Thoracic aorta (tissue), 2 donors: ENCODE measurements around the gene PRKCZ. TPM values are rescaled to one million over a fixed set of nuclear protein-coding genes. Genes with fewer than 3 reads are reported as not detected.

Experiments used
- ATAC-seq: fragments of 150-250 bp; one replicate; pipeline ENCODE4 v1.8.0; 2017; ENCODE audit warnings: low read depth; ENCODE audit not compliant: insufficient number of reproducible peaks, low FRiP score
- DNase-seq: peaks from one replicate; pipeline ENCODE4 v3.0.0-alpha.2; 2020; ENCODE audit warnings: low spot score
- H3K27ac ChIP-seq, 2 donors: fragments of 200-600 bp; sonication (generic); 1 replicate in 1 of 2; 2 replicates in 1 of 2; pipeline ENCODE4 v1.5.1; 2016; ENCODE audit warnings: mild to moderate bottlenecking in 2 of 2, moderate library complexity in 2 of 2
- H3K27me3 ChIP-seq: fragments of 200-600 bp; sonication (generic); replicated peaks from 2 replicates; pipeline ENCODE4 v1.6.0; 2016; ENCODE audit warnings: mild to moderate bottlenecking; ENCODE audit not compliant: insufficient read depth
- H3K36me3 ChIP-seq: fragments of 200-600 bp; sonication (generic); one replicate; pipeline ENCODE4 v1.5.1; 2016
- H3K4me1 ChIP-seq, 2 donors: fragments of 200-600 bp; sonication (generic); 1 replicate in 1 of 2; 2 replicates in 1 of 2; pipeline versions ENCODE4 v1.5.1 to v1.6.0; 2016; ENCODE audit warnings: low read depth in 2 of 2, mild to moderate bottlenecking in 1 of 2; ENCODE audit not compliant: control insufficient read depth in 1 of 2
- H3K4me3 ChIP-seq: fragments of 200-600 bp; sonication (generic); 2 replicates; pipeline ENCODE4 v1.5.1; 2016; ENCODE audit warnings: mild to moderate bottlenecking
- H3K9me3 ChIP-seq: fragments of 200-600 bp; sonication (generic); 2 replicates; pipeline ENCODE4 v1.5.1; 2016
- CTCF ChIP-seq: fragments of 200-600 bp; sonication (generic); IDR thresholded peaks from one replicate; pipeline ENCODE4 v1.5.1; 2019; ENCODE audit warnings: antibody characterized with exemption
- total RNA-seq, 2 donors: library from RNA; depleted of rRNA; stranded (reverse); fragments of >200 nt; gene quantifications; one replicate each; pipeline versions ENCODE4 v1.1.0 to v1.2.3, GENCODE V29; 2016

The PRKCZ gene
- total RNA-seq, 2 donors from 2014 or later, result 0.68 TPM; not detected in 1

GRCh38 chr1:2024451-2024850, 25.8 kb upstream of the PRKCZ start:
- no peaks in the 10 kb centered on the region for H3K9me3 ChIP-seq
- no peaks in the 10 kb centered on the region for H3K4me1 ChIP-seq
- H3K27ac ChIP-seq, result no peak overlapping the region
- H3K4me3 ChIP-seq, result no peak overlapping the region
- no peak for TF ChIP-seq CTCF
- H3K36me3 ChIP-seq, result no peaks in the 10 kb centered on the region
- DNase-seq (no peak), ATAC-seq (no peak)
- H3K27me3 ChIP-seq, result peaks cover 11% of the 10 kb centered on the region

GRCh38 chr1:2024887-2025286, 25.3 kb upstream of the PRKCZ start:
- Histone ChIP-seq H3K27ac (no peak overlapping the region), H3K27me3 (peaks cover 7% of the 10 kb centered on the region), H3K4me3 (no peak overlapping the region), H3K9me3 (no peaks in the 10 kb centered on the region), H3K4me1 (no peaks in the 10 kb centered on the region), H3K36me3 (no peaks in the 10 kb centered on the region)
- TF ChIP-seq CTCF, result no peak
- ATAC-seq (no peak), DNase-seq (no peak)

GRCh38 chr1:2025491-2025981, 24.7 kb upstream of the PRKCZ start:
- H3K27me3 ChIP-seq, result peaks cover under 1% of the 10 kb centered on the region
- TF ChIP-seq CTCF, result no peak
- ATAC-seq, result no peak
- no peaks in the 10 kb centered on the region for H3K36me3 ChIP-seq
- H3K9me3 ChIP-seq, result no peaks in the 10 kb centered on the region
- no peaks in the 10 kb centered on the region for H3K4me1 ChIP-seq
- no peak for DNase-seq
- H3K27ac ChIP-seq, result no peak overlapping the region
- no peak overlapping the region for H3K4me3 ChIP-seq

GRCh38 chr1:2027961-2028583, 22.1 kb upstream of the PRKCZ start:
- no peak overlapping the region for H3K4me3 ChIP-seq
- no peak for DNase-seq
- no peaks in the 10 kb centered on the region for H3K27me3 ChIP-seq
- ATAC-seq, result no peak
- no peaks in the 10 kb centered on the region for H3K36me3 ChIP-seq
- H3K4me1 ChIP-seq, result no peaks in the 10 kb centered on the region
- no peaks in the 10 kb centered on the region for H3K9me3 ChIP-seq
- H3K27ac ChIP-seq, result no peak overlapping the region
- no peak for TF ChIP-seq CTCF

GRCh38 chr1:2028870-2029560, 21.2 kb upstream of the PRKCZ start:
- Histone ChIP-seq H3K4me3 (no peak overlapping the region), H3K36me3 (no peaks in the 10 kb centered on the region), H3K4me1 (no peaks in the 10 kb centered on the region), H3K27ac (no peak overlapping the region), H3K9me3 (no peaks in the 10 kb centered on the region), H3K27me3 (no peaks in the 10 kb centered on the region)
- DNase-seq, result no peak
- TF ChIP-seq CTCF, result no peak
- no peak for ATAC-seq
